Endothelial cell of umbilical vein (primary cell): ENCODE results near the gene GRAMD1A. TPM values are rescaled to one million over a fixed set of nuclear protein-coding genes. Genes with fewer than 3 reads are reported as not detected.

Source experiments
- BruUV-seq: library from RNA; stranded (reverse); fragments of 400-500 nt; replicated peaks from 2 replicates; lab custom pipeline; 2021; lab: Mats Ljungman, UMichigan
- CTCF ChIA-PET: fragments of 300-600, 350-600 bp; sonication (Branson Sonifier 250); formaldehyde crosslinking; loops from one replicate; lab custom pipeline; 2021; ENCODE audit warnings: antibody characterized with exemption, inconsistent platforms; lab: Charles Lee
- POLR2A ChIA-PET: fragments of 300-600, 350-600 bp; sonication (Branson Sonifier 250); formaldehyde crosslinking; loops from one replicate; lab custom pipeline; 2021; ENCODE audit warnings: antibody characterized with exemption, inconsistent platforms; lab: Charles Lee
- DNase-seq: peaks from one replicate; pipeline ENCODE4 v3.0.0-alpha.2; 2011; ENCODE audit warnings: low read depth, low spot score
- FAIRE-seq: peaks from 2 replicates; lab custom pipeline; 2011; peaks lifted over from hg19 to GRCh38; lab: Jason Lieb, UNC
- H2AFZ ChIP-seq: 2 replicates; pipeline ENCODE4 v1.6.0; 2012; ENCODE audit warnings: low read depth, low read length, control low read depth, inconsistent platforms
- H3K27ac ChIP-seq: 2 replicates; pipeline ENCODE4 v1.5.1; 2011; ENCODE audit warnings: low read depth, mild to moderate bottlenecking, control low read depth, low read length, moderate library complexity; ENCODE audit not compliant: insufficient read depth
- H3K27me3 ChIP-seq, 2 experiments: 2 replicates each; pipeline versions ENCODE4 v1.6.0 to v1.6.1; 2011; ENCODE audit warnings: low read length in 2 of 2, mixed read lengths in 1 of 2; ENCODE audit not compliant: control insufficient read depth in 2 of 2, insufficient read depth in 2 of 2
- H3K36me3 ChIP-seq, 2 experiments: 2 replicates in 1 of 2; 3 replicates in 1 of 2; pipeline ENCODE4 v1.5.1; 2011; ENCODE audit warnings: low read length in 2 of 2, mild to moderate bottlenecking in 1 of 2, moderate library complexity in 1 of 2; ENCODE audit not compliant: control insufficient read depth in 2 of 2, insufficient read depth in 2 of 2; ENCODE audit errors: extremely low read depth in 1 of 2
- H3K4me1 ChIP-seq: 3 replicates; pipeline ENCODE4 v1.5.1; 2011; ENCODE audit warnings: mild to moderate bottlenecking, low read length; ENCODE audit not compliant: control insufficient read depth, insufficient read depth; ENCODE audit errors: extremely low read depth
- H3K4me2 ChIP-seq: 2 replicates; pipeline ENCODE4 v1.6.1; 2011; ENCODE audit warnings: low read length, control low read depth, mixed read lengths; ENCODE audit not compliant: insufficient read depth
- H3K4me3 ChIP-seq, 3 experiments: fragments of 200-600 bp in 1 of 3; sonication (generic), shearing (Covaris generic) in 1 of 3; replicated peaks in 1 of 3; 2 replicates each; pipeline ENCODE4 v1.5.1; 2011 to 2016; ENCODE audit warnings: control low read depth in 3 of 3, low read length in 3 of 3, mild to moderate bottlenecking in 2 of 3, inconsistent platforms in 1 of 3, low read depth in 1 of 3, moderate library complexity in 1 of 3; ENCODE audit not compliant: insufficient read depth in 1 of 3
- H3K79me2 ChIP-seq: 2 replicates; pipeline ENCODE4 v1.6.0; 2012; ENCODE audit warnings: low read length, inconsistent platforms; ENCODE audit not compliant: control insufficient read depth, insufficient read depth
- H3K9ac ChIP-seq: replicated peaks from 2 replicates; pipeline ENCODE3; 2011; ENCODE audit warnings: low read length, control low read depth; ENCODE audit not compliant: insufficient read depth; ENCODE audit errors: extremely low read depth
- H3K9me1 ChIP-seq: replicated peaks from 3 replicates; pipeline ENCODE4 v1.6.0; 2011; ENCODE audit warnings: mild to moderate bottlenecking, low read length; ENCODE audit not compliant: control insufficient read depth, insufficient read depth; ENCODE audit errors: extremely low read depth
- H3K9me3 ChIP-seq: replicated peaks from 2 replicates; pipeline ENCODE4 v1.5.1; 2012; ENCODE audit warnings: low read length, inconsistent platforms; ENCODE audit not compliant: control insufficient read depth, insufficient read depth
- H4K20me1 ChIP-seq: replicated peaks from 2 replicates; pipeline ENCODE3; 2011; ENCODE audit warnings: mild to moderate bottlenecking, low read length; ENCODE audit not compliant: control insufficient read depth, insufficient read depth; ENCODE audit errors: extremely low read depth
- EZH2 ChIP-seq: IDR thresholded peaks from 2 replicates; pipeline ENCODE4 v1.6.1; 2012; ENCODE audit warnings: borderline replicate concordance, low read depth, mild to moderate bottlenecking, moderate library complexity, low read length, inconsistent platforms; ENCODE audit not compliant: severe bottlenecking
- FOS ChIP-seq: IDR thresholded peaks from 2 replicates; pipeline ENCODE4 v1.6.1; 2011; ENCODE audit warnings: mild to moderate bottlenecking, low read length, moderate library complexity, borderline replicate concordance; ENCODE audit not compliant: insufficient read depth
- GATA2 ChIP-seq: IDR thresholded peaks from 2 replicates; pipeline ENCODE4 v1.7.0; 2011; ENCODE audit warnings: low read depth, mild to moderate bottlenecking, moderate library complexity, mixed read lengths, low read length; ENCODE audit not compliant: insufficient read length, insufficient read depth
- JUN ChIP-seq: IDR thresholded peaks from 2 replicates; pipeline ENCODE4 v1.6.1; 2011; ENCODE audit warnings: borderline replicate concordance, low read depth; ENCODE audit not compliant: insufficient read length, insufficient read depth
- MYC ChIP-seq: IDR thresholded peaks from one replicate; pipeline ENCODE4 v1.6.1; 2011; ENCODE audit warnings: mild to moderate bottlenecking, low read depth, low read length
- POLR2A ChIP-seq: IDR thresholded peaks from 2 replicates; pipeline ENCODE4 v1.6.1; 2012; ENCODE audit warnings: low read depth, mild to moderate bottlenecking, control low read depth, low read length
- POLR2AphosphoS5 ChIP-seq: IDR thresholded peaks from 2 replicates; pipeline ENCODE4 v1.6.1; 2012; ENCODE audit warnings: low read depth, mild to moderate bottlenecking, control low read depth, low read length, moderate library complexity; ENCODE audit not compliant: insufficient read depth
- dilution Hi-C: fragments of 300-500 bp; cut with MboI; formaldehyde crosslinking; loops from one replicate; pipeline ENCODE4 v1.15.0; 2019; ENCODE audit warnings: low sequenced_read_pairs; ENCODE audit not compliant: extremely low pct_ligation_motif_present
- intact Hi-C: fragments of 100-400 bp; cut with micrococcal nuclease; formaldehyde crosslinking; loops from one replicate; pipeline ENCODE4 v1.10.0; 2022
- polyA plus RNA-seq, 4 experiments: library from polyadenylated mRNA; depleted of rRNA in 3 of 4; stranded (reverse) in 3 of 4; unstranded in 1 of 4; fragments of >200 nt; gene quantifications; 2 replicates each; pipeline versions ENCODE4 v1.2.1 to v1.2.3, GENCODE V29; 2011 to 2012; ENCODE audit warnings: missing spikeins in 1 of 4
- total RNA-seq: library from RNA; stranded (reverse); gene quantifications from 2 replicates; pipeline ENCODE4 v1.2.3, GENCODE V29; 2021
- TF ChIP-seq, protein P1 (sequence below): IDR thresholded peaks from 2 replicates; pipeline ENCODE4 v1.6.1; 2011; ENCODE audit not compliant: insufficient read depth, insufficient read length
- TF ChIP-seq, protein P2 (sequence below), 2 donors: IDR thresholded peaks; 1 replicate in 1 of 2; 2 replicates in 1 of 2; pipeline ENCODE4 v1.5.1; 2011; ENCODE audit warnings: low read length in 2 of 2, mild to moderate bottlenecking in 2 of 2, moderate library complexity in 2 of 2, control low read depth in 1 of 2, inconsistent platforms in 1 of 2, low read depth in 1 of 2; ENCODE audit not compliant: insufficient read depth in 1 of 2; ENCODE audit errors: extremely low read depth in 1 of 2

The GRAMD1A gene
- total and polyA plus RNA-seq, 2 donors (not counting 3 experiments of a cell fraction or from before 2014, with no cell fraction given): 127 to 130 TPM

DNA sequence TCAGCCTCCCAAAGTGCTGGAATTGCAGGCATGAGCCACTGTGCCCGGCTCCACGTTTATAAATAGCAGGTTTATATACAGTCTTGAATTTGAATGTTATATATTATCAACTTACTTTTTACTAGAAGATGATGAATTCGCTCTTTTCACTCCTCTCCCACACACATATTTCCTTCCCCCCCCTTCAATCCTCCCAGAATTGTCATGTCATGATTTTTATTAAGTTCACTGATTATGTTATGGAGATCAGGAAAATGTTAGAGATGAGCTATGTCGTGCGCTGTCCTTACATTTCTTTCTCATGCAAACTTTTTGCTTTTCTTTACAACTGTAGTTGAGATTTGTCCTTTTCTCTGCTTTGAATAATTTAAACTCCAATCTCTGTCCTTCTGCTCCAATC lies 17.8 kb upstream of the GRAMD1A start:
- no peaks in the 10 kb centered on the region for H3K9me1 ChIP-seq
- dilution Hi-C loops: no loop called here
- no peak overlapping the region for H2AFZ ChIP-seq
- CTCF ChIA-PET: no interaction called here
- FAIRE-seq (no peak), DNase-seq (no peak)
- no peaks in the 10 kb centered on the region for H3K79me2 ChIP-seq
- no peak overlapping the region for H3K4me2 ChIP-seq
- no peaks in the 10 kb centered on the region for H3K36me3 ChIP-seq
- no peaks in the 10 kb centered on the region for H4K20me1 ChIP-seq
- no peak for TF ChIP-seq GATA2
- TF ChIP-seq POLR2AphosphoS5: no peak
- TF ChIP-seq, protein P1, sequence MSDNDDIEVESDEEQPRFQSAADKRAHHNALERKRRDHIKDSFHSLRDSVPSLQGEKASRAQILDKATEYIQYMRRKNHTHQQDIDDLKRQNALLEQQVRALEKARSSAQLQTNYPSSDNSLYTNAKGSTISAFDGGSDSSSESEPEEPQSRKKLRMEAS: no peak
- no peak for TF ChIP-seq POLR2A
- TF ChIP-seq FOS: no peak
- TF ChIP-seq MYC: no peak
- TF ChIP-seq EZH2: no peak
- TF ChIP-seq JUN: no peak
- TF ChIP-seq, protein P2, sequence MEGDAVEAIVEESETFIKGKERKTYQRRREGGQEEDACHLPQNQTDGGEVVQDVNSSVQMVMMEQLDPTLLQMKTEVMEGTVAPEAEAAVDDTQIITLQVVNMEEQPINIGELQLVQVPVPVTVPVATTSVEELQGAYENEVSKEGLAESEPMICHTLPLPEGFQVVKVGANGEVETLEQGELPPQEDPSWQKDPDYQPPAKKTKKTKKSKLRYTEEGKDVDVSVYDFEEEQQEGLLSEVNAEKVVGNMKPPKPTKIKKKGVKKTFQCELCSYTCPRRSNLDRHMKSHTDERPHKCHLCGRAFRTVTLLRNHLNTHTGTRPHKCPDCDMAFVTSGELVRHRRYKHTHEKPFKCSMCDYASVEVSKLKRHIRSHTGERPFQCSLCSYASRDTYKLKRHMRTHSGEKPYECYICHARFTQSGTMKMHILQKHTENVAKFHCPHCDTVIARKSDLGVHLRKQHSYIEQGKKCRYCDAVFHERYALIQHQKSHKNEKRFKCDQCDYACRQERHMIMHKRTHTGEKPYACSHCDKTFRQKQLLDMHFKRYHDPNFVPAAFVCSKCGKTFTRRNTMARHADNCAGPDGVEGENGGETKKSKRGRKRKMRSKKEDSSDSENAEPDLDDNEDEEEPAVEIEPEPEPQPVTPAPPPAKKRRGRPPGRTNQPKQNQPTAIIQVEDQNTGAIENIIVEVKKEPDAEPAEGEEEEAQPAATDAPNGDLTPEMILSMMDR (IDR thresholded peaks at IDR 0.05; ENCODE audit: extremely low read depth in 1 of 2, insufficient read depth in 1 of 2, low read depth in 1 of 2, low read length in 2 of 2): no peak
- intact Hi-C loops: no loop called here
- H3K27me3 ChIP-seq: peaks cover 0 to 3% of the 10 kb centered on the region in 2 experiments
- H3K27ac ChIP-seq: no peak overlapping the region
- POLR2A ChIA-PET: no interaction called here
- no peaks in the 10 kb centered on the region for H3K9me3 ChIP-seq
- H3K4me3 ChIP-seq: no peak overlapping the region
- no peak overlapping the region for H3K9ac ChIP-seq
- peaks cover 15% of the 10 kb centered on the region for H3K4me1 ChIP-seq
- BruUV-seq: no TSS peak
